ENCODE results near the gene SULF2.
"Not testable (repeated sequence)": the region's sequence is repeated elsewhere in the genome, so short reads cannot be mapped to it uniquely, and the experiment has no call there.

SULF2 gene

GRCh38 chr20:47804224-47804825, 19.0 kb upstream of the SULF2 start:
- FAIRE-seq, result not testable (repeated sequence)

GRCh38 chr20:47802975-47803374, 17.7 kb upstream of the SULF2 start:
- FAIRE-seq, result no peak

GRCh38 chr20:47802226-47802920, 17.1 kb upstream of the SULF2 start:
- FAIRE-seq, result no peak

- FAIRE-seq, result no peak
Observed at GRCh38 chr20:47801759-47802158, 16.5 kb upstream of the SULF2 start.

GRCh38 chr20:47801079-47801478, 15.8 kb upstream of the SULF2 start:
- FAIRE-seq, result no peak

GRCh38 chr20:47800623-47801022, 15.3 kb upstream of the SULF2 start:
- FAIRE-seq, result no peak

GRCh38 chr20:47799116-47799715, 13.9 kb upstream of the SULF2 start:
- no peak for FAIRE-seq

GRCh38 chr20:47796971-47797370, 11.7 kb upstream of the SULF2 start:
- no peak for FAIRE-seq

- FAIRE-seq, result no peak
Observed at GRCh38 chr20:47795214-47795907, 10.1 kb upstream of the SULF2 start.

GRCh38 chr20:47794264-47794663, 9.0 kb upstream of the SULF2 start:
- not testable (repeated sequence) for FAIRE-seq

GRCh38 chr20:47792021-47792618, 6.8 kb upstream of the SULF2 start:
- no peak for FAIRE-seq

- FAIRE-seq, result no peak
Observed at GRCh38 chr20:47791084-47791599, 5.9 kb upstream of the SULF2 start.

GRCh38 chr20:47790580-47790965, 5.3 kb upstream of the SULF2 start:
- no peak for FAIRE-seq

- no peak for FAIRE-seq
Observed at GRCh38 chr20:47789764-47790579, 4.7 kb upstream of the SULF2 start.

- FAIRE-seq, result no peak
Observed at GRCh38 chr20:47789081-47789763, 3.9 kb upstream of the SULF2 start.

- no peak for FAIRE-seq
Observed at GRCh38 chr20:47788741-47789080, 3.4 kb upstream of the SULF2 start.

- FAIRE-seq, result no peak
Observed at GRCh38 chr20:47786765-47787107, 1.5 kb upstream of the SULF2 start.

GRCh38 chr20:47785854-47786764, 828 bp upstream of the SULF2 start:
- no peak for FAIRE-seq

- FAIRE-seq, result no peak
Observed at GRCh38 chr20:47784599-47785310, 526 bp downstream of the SULF2 start.
